IPS-NIHi7 (cell line): ENCODE results near the gene LRRC40.
"Not testable (repeated sequence)": the region's sequence is repeated elsewhere in the genome, so short reads cannot be mapped to it uniquely, and the experiment has no call there.

Experiments used
- DNase-seq: peaks from one replicate; pipeline ENCODE4 v3.0.0; 2012; ENCODE audit warnings: mixed read lengths; ENCODE audit errors: extremely low spot score

The LRRC40 gene

DNA sequence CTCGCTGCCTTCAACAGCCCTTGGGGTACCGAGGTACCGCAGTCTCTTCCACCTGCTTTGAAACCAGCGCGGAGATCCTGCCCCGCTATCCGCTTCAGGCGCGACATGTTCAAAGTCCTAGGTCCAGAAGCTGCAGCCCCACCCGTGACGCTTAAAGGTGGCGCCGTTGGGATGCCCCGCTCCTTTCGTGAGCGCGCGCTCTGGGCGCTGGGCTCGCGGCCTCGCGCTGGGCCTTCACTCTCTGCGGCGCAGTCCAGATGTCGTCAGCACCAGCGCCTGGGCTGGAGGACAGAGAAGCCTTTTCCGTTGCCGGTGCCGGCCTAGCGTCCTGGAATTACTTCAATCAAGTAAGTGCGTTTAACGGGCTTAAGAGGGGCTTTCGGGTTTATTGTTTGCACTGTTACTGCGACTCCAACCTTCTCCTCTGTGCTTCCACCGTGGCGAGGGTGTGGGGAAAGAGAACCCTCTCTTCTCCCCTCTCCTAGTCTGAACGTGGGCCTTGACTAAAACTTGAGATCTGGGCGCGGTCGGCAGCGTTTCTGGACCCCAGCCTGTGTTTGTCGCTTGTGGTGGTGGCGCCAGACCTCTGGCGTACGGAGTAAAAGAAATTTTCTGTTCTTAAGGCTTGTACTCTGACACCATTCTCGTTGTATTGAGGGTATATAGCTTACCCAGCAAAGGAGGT, at the start of gene LRRC40:
Gene LRRC40 (minus strand): TSS at position 146 of the 685 bp plus-strand sequence. CDS start 39 bp downstream, at position 107.
- peak; percentile 96 for DNase-seq

- no peak for DNase-seq
These were observed 43.4 kb upstream of the LRRC40 start for GRCh38 chr1:70248729-70249128.

DNA sequence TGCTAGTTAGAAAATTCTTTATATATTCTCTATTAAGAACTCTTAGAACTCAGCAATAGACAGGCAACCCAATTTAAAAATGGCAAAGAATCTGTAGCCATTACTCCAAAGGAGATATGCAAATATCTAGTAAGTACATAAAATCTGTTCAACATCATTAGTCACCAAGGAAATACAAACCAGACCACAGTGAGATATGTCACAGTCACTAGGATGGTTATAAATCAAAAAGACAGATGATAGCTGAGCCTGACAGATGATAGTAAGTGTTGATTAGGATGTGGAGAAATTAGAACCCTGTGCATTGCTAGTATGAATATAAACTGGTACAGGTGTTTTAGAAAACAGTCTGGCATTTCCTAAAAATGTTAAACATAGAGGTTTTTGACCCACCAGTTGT, 42.4 kb upstream of the LRRC40 start:
- DNase-seq, result no peak

DNA sequence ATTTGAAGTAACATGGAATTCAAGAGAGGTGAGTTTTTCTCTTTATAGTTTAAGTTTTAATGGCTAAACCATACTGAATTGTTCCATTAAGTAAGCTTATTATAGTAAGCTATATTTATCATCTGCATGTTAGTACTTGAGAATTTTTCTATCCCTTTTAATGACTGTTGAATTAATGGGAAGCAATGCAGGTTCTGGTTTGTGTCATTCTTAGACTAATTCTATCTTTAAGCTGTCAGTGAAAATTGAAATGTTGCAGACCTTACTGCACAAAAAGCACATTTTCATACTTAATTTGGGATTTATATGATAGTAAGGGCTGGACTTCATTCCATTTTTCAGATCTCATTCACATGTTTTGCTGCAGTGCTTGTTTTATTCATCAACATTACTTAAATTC, 41.7 kb upstream of the LRRC40 start:
- DNase-seq, result no peak

GRCh38 chr1:70239940-70240339, 34.6 kb upstream of the LRRC40 start:
- no peak for DNase-seq

- no peak for DNase-seq
These were observed 29.4 kb upstream of the LRRC40 start for GRCh38 chr1:70234733-70235132.

DNA sequence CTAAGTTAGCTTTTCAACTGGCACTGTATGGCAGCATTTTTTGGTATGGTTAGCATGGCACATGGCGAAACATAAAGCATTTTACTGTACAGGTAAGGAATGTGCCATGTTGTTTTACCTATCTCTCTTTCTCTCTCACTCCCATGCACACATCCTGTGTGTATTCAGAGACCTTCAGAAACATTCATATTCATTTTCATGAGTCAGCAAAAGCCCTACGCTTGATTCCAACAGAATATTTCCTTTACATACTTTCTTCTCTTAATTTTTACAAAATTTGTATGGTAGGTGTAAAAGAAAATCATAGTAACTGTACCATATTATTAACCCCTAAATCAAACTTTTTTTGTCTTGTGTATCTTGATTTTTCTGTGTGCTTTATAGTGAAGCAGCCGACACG, 26.1 kb upstream of the LRRC40 start:
- DNase-seq, result no peak

DNA sequence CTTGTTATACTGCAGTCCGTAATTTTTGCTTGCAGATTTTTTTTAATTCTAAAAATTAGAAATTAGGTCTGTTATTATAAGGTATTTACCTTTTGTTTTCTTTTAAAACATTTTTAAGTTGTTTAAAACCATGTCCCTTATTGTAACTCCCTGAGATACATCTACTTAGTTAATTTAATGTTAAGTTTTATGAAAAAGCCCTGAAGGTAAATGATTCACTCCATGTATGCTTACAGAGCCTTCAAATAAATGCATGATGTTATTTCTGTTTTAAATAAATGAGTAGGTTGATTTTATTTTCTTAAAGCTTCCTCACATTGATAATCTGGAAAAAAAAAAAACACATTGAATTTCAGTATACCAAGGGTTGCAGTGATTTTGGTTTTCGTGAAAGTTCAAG, 23.3 kb upstream of the LRRC40 start:
- no peak for DNase-seq

GRCh38 chr1:70227439-70227838, 22.1 kb upstream of the LRRC40 start:
- DNase-seq, result no peak

DNA sequence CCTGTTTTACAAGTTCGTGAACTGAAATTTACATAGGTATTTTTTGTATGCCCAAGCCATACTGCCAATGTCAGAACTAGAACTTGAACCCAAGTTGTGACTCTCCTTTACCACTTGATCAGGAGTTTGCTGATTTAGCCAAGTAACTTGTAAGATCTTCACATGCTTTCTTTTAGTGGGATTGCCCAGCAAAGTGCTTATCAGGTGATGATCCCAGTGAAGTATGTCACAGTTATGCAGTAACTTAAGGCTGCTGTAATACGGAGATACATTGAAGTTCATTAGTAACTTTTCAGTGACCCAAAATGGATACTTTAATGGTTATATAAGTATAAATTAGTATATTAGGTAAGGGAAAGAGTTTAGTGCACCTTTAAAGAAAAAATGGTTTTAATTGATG, 19.6 kb upstream of the LRRC40 start:
- DNase-seq, result no peak

DNA sequence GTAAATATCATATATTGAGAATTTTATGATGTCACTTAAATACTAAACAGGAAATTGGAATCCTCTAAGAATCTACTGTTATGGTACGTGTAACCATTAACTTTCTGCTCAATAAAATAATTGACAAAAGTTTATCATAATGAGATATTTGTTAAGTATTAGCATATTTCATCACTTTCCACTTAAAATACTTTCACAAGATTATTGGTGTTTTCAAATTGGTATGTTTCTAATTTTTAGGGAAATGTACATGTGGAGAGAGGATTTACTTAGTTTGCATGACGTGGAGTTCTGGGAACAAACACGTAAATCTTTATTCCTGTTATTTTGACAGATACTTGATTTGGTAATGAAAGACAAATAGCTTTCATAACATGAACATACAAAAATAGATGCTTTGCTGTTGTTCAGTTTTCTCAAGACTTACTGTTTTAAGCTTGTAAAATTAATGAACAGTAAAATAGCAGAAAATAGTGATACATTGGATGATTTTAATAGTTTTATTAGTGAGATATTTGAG, 17.4 kb upstream of the LRRC40 start:
- no peak for DNase-seq

GRCh38 chr1:70221238-70222121, 16.1 kb upstream of the LRRC40 start, which contains the start of gene SRSF11:
SRSF11 (plus strand) TSS chr1:70221380; CDS start chr1:70221637, 257 bp downstream.
- DNase-seq, result peak; percentile 94

DNA sequence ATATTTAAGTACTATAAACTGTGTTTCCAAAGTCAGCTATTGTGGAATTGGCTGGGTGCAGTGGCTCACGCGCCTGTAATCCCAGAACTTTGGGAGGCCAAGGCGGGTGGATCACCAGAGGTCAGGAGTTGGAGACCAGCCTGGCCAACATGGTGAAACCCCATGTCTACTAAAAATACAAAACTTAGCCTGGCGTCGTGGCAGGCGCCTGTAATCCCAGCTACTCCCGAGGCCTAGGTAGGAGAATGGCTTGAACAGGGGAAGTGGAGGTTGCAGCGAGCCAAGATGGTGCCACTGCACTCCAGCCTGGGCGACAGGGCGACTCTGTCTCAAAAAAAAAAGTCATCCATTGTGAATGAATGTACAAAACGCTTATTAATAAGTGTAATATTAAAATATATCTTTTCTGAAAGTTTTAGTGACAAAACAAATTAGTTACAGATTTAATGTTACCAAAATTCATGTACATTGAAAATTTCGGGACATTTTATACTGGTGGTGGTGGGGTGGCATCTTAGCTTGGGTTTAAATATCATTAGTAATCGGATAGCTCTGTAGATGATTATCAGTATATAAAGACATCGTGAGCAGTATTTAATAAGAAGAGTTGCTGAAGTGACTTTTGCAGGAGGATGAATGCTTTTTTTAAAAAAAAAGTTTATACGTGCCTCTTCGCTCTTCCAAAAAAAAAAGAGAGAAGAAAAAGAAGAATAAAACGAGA, 15.3 kb upstream of the LRRC40 start:
- DNase-seq, result no peak

- DNase-seq, result no peak
These were observed 14.6 kb upstream of the LRRC40 start for GRCh38 chr1:70220015-70220414.

- no peak for DNase-seq
These were observed 6.2 kb upstream of the LRRC40 start for GRCh38 chr1:70211541-70211940.

DNA sequence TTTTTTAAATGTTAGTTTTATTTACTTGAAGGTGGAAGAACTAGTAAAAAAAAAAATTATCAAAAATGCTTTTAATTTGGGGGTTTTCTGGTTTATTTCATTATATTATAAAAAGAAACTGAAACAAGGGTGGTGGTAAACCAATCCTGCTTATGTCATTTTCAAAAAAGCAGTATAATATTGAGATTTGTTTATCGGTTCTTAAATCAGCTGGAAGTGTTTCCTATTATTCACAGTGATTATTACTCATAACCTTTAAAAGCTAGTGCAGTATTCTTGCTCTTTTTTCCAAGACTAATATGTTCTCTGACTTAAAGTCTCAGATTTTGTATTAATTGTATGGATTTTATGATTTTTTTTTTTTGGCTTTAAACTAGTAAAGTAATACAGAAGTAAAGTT, 5.4 kb upstream of the LRRC40 start:
- DNase-seq, result no peak

- DNase-seq, result no peak
These were observed 2.9 kb upstream of the LRRC40 start for GRCh38 chr1:70208292-70208691.

GRCh38 chr1:70207492-70207891, 2.1 kb upstream of the LRRC40 start:
- no peak for DNase-seq

DNA sequence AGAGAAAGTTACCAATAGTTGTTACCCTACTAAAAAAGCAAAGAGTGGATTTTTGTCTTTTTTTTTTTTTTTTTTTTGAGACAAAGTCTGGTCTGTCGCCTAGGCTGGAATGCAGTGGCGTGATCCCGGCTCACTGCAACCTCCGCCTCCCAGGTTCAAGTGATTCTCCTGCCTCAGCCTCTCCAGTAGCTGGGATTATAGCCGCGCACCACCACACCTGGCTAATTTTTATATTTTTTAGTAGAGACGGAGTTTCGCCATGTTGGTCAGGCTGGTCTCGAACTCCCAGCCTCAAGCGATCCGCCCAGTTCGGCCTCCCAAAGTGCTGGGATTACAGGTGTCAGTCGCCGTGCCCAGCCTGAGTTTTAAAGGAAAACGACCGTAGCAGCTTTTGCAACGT, 1.5 kb upstream of the LRRC40 start:
- DNase-seq, result not testable (repeated sequence)

GRCh38 chr1:70205071-70205433, 327 bp downstream of the LRRC40 start:
- no peak for DNase-seq

GRCh38 chr1:70204600-70204999, 779 bp downstream of the LRRC40 start:
- no peak for DNase-seq

- no peak for DNase-seq
These were observed 1.2 kb downstream of the LRRC40 start for GRCh38 chr1:70204139-70204538.
